Left lobe of liver (tissue), 2 donors: Measurements from ENCODE around the gene SSTR5. TPM values are rescaled to one million over a fixed set of nuclear protein-coding genes. Genes with fewer than 3 reads are reported as not detected.

Source experiments
- ATAC-seq: fragments of 200-7000 bp; cut with Tn5 transposase; one replicate; pipeline ENCODE4 v1.9.1; 2020; ENCODE audit warnings: mild to moderate bottlenecking, moderate library complexity
- DNase-seq: peaks from one replicate; pipeline ENCODE4 v3.0.0-alpha.2; 2020; ENCODE audit warnings: low spot score
- total RNA-seq: library from RNA; stranded (reverse); gene quantifications from one replicate; pipeline ENCODE4 v1.2.1, GENCODE V29; 2021
- donor health status: DM: no; HTN: no; CAD: no; lungs with moderate emphysema.
- donor health status: DM: no; HTN: yes; CAD: no.

SSTR5 gene
- total RNA-seq, 1 donor from 2014 or later: not detected

GRCh38 chr16:1101133-1101532 is 28.6 kb downstream of the SSTR5 start:
- ATAC-seq (no peak), DNase-seq (no peak)

GRCh38 chr16:1101573-1102332 is 29.2 kb downstream of the SSTR5 start:
- no peak for ATAC-seq
- no peak for DNase-seq

GRCh38 chr16:1102333-1102700 is 29.8 kb downstream of the SSTR5 start:
- no peak for DNase-seq
- no peak for ATAC-seq

GRCh38 chr16:1102921-1103635 is 30.5 kb downstream of the SSTR5 start:
- peak; percentile 62 for DNase-seq
- peak; percentile 75 for ATAC-seq

DNA sequence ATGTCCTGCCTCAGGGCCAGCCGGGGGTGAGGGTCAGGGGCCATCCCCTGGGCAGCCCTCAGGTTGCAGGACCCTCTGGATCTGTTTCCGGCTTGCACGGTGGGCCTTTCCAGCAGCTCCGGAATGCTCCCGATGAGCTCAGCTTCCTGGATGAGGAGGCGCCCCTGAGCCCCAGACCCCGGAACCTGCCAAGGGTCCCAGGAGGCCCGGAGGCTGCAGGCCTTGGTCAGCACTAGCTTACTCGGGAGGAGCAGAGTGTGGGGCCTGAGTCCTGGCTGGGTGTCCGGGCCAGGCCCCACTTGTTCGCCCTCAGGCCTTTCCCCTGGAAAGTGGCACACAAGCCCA is 31.1 kb downstream of the SSTR5 start:
- DNase-seq: no peak
- ATAC-seq: no peak

- DNase-seq (peak; percentile 78), ATAC-seq (peak; percentile 82)
Observed at GRCh38 chr16:1105888-1106620, 33.5 kb downstream of the SSTR5 start.

DNA sequence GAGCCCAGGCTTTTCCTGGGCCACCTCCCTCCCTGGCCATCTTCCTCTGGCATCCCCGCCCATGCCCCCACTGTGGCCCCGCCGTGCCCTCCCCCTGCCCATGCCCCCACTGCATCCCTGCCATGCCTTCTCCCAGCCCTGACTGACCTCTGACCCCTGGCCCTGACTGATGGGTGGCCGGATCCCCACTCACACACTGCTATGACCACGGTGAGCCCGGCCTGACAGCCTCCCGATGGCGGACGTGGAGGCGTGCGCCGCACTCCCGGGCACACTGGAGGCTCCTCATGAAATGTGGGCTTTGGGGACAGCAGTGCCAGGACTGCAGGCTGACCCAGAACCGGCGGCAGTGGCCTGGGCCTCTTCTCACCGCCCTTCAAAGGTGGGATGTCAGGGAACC is 34.1 kb downstream of the SSTR5 start:
- DNase-seq (no peak), ATAC-seq (no peak)

- DNase-seq (no peak), ATAC-seq (no peak)
Observed at GRCh38 chr16:1107141-1107540, 34.6 kb downstream of the SSTR5 start.

- DNase-seq: no peak
- ATAC-seq: no peak
Observed at GRCh38 chr16:1107731-1108130, 35.2 kb downstream of the SSTR5 start.

GRCh38 chr16:1108299-1109252 is 36.0 kb downstream of the SSTR5 start:
- ATAC-seq (peak; percentile 87), DNase-seq (peak; percentile 87)

DNA sequence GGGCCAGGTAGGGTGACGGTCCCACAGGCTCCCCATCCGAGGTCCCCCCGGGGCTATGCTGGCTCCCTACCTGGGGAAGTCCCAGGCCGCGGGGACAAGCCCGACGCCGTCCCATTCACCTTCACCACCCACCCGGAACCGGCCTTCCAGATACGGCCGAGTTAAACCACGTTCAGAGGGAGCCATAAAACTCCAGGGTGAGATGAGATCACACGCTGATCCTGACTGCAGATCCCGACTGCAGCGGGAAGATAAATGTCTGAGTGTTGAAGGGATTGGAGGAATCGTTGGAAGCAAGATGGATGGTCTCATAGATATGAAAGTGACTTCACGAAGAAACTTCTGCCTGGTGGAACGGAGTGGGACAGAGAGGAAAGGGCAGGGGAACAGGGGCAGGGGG is 37.1 kb downstream of the SSTR5 start:
- ATAC-seq (no peak), DNase-seq (no peak)

GRCh38 chr16:1112506-1113184 is 40.1 kb downstream of the SSTR5 start:
- no peak for DNase-seq
- ATAC-seq: no peak

GRCh38 chr16:1113489-1113888 is 40.9 kb downstream of the SSTR5 start:
- DNase-seq (no peak), ATAC-seq (no peak)

DNA sequence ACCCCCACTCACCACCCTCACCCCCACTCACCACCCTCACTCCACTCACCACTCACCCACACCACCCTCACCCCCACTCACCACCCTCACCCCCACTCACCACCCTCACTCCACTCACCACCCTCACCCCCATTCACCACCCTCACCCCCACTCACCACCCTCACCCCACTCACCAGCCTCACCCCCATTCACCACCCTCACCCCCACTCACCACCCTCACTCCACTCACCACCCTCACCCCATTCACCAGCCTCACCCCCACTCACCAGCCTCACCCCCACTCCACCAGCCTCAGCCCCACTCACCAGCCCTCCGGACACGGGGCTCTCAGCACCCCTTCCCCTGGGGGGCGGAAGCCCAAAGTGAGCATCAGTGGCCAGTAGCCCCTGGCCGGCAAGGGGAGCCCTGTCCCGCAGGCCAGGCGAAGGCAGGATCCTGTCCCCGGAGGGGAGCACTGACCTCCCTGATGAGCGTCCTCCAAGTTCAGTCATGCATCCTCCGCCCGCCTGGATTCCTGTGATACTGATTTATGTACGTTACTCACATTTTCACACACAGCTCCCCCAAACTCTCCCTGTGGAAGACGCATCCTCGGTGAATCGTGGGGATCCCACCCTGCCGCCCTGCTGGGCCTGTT is 41.5 kb downstream of the SSTR5 start:
- DNase-seq (no peak), ATAC-seq (no peak)

DNA sequence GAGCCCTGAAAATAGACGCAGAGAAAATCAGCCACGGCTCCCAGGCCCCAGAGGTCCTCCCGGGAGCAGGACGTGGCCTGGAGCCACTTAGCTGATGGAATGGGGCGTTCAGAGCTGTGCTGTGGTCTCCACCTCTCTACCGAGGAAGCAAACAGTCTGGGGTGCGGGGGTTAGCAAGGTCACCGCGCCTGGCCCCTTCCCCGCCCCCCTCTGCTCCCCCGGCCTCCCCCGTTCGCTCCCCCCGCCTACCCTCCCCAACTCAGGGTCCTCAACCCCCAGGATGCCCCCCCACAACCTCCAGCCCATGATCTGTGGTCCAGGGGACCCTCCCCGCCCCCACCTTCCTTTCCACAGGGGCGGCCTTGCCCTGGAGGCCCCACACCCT is 44.1 kb downstream of the SSTR5 start:
- ATAC-seq (no peak), DNase-seq (no peak)

DNA sequence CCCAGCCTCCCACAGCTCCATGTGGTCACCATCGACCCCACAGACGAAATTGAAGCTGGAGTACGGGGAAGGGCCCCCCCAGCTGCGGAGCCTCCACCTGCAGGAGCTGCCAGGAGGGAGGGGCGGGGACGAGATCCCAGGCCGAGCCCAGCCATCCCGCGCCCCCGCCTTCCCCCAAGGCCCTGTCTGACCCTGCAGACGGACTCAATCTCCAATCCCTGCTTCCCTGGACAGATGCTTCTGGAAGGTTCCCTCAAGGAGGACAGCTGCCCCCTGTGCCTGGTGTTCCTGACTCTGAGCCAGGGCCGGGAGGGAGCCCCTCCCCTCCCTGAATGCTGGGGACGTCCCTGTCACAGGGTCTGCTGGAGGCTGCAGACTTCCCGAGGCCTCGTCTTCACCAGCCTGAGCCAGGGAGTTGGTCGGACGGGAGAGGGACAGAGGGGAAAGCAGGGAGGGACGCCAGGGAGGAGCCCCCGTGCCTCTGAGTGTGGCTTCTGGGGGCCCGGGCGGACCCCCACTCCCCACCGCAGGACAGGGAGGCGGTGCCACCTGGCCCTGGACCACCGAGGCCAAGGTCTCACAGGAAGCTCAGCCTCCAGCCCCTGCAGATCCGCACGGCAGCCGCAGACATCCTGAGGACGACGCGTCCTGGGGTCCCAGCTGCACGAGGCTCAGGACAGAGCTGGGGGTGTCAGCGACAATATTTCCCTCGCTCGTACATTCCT is 44.8 kb downstream of the SSTR5 start:
- DNase-seq: no peak

GRCh38 chr16:1117926-1118325 is 45.4 kb downstream of the SSTR5 start:
- ATAC-seq (no peak), DNase-seq (no peak)

More for the DNA sequence above, 44.8 kb downstream of the SSTR5 start:
- ATAC-seq: no peak

DNA sequence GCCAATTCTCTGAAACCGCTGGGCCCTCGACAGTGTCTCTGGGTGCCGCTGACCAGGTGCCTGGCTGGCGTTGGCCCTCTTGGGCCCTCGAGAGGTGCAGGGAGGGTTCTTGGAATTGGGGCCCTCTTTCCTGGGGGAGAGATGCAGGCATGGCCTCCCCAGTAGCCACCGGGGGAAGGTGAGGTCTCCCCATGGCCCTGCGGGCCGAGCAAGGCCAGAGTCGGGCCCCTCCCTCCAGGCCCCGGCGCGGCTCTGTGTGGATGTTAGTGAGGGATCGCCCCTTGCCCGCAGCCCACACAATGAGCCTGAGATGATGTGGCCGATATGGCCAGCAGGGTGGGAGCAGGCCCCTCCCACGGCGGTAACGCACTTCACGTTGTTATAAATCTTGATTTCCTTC is 46.6 kb downstream of the SSTR5 start:
- ATAC-seq (no peak), DNase-seq (no peak)
